ENCODE measurements around the gene GUCY1A1.
A peak's percentile ranks its signal among the peaks of the same experiment; 100 is the strongest.
"Not testable (repeated sequence)": the region's sequence is repeated elsewhere in the genome, so short reads cannot be mapped to it uniquely, and the experiment has no call there.

GUCY1A1 gene

GRCh38 chr4:155666344-155667221 lies at the start of gene GUCY1A1:
Gene GUCY1A1, plus strand, starts transcription at chr4:155666848. Its CDS starts 30,020 bp downstream, at chr4:155696868.
- no peak for DNase-seq

DNA sequence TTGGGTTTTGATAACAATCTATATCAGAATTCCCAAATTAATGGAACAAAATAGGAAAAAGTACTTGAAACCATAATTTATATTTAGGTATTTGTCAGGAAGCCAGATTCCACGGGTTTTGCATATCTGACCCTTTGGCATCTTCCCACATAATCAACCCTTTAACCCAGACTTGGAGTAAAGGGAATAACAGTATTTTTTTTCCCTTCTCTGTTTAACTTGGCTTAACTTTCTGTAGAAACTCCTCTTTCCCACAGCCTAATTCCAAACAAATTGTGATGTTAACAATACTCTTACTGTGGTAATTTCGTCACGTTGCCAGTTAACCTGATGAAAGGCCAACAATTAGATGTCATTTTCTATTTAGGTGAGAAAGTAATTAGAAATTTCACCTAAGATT lies 49.4 kb upstream of the GUCY1A1 start:
- DNase-seq: no peak

DNA sequence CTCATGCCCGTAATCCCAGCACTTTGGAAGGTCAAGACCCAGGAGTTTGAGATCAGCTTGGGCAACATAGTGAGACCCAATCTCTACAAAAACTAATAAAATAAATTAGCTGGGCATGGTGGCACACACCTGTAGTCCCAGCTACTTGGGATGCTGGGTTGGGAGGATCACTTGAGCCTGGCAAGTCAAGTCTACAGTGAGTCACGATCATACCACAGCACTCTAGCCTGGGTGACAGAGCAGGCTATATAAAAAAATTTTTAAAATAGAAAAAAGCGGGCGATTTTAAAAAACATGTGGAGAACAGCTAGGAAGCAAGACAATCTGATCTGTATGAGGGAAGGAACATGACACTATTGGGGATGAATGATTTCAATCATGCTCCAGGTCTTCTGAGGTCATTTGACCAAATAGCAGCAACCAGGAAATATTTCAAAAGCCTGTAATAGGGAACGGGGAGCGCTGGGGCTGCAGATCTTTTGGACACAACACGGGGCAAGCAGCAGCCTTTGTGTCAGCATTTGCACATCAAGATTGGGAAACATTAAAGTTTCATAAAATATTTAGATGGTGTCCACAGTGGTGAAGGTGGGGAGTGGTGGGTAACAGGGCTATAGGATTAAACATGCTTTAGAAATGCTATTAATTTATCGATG lies 48.3 kb upstream of the GUCY1A1 start:
- no peak for DNase-seq

DNA sequence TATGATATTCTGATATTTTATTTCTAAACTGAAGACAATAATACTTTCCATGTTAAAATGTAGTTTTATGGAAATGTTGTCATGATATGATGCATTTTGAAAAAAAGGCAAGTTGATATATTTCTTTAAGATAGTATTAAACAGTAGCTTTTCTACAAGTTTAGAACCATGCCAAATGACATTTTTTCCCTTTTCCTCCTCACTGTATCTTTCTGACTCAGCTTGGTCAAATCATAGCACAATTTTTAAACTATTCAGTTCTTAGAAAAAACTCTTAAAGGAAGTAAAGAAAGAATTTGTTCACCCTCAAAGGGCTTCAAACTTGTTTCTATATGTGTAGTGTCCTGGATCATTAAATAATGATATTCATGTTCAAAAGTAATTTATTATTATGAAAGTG lies 46.0 kb upstream of the GUCY1A1 start:
- no peak for DNase-seq

GRCh38 chr4:155624478-155624877 lies 42.2 kb upstream of the GUCY1A1 start:
- no peak for DNase-seq

DNA sequence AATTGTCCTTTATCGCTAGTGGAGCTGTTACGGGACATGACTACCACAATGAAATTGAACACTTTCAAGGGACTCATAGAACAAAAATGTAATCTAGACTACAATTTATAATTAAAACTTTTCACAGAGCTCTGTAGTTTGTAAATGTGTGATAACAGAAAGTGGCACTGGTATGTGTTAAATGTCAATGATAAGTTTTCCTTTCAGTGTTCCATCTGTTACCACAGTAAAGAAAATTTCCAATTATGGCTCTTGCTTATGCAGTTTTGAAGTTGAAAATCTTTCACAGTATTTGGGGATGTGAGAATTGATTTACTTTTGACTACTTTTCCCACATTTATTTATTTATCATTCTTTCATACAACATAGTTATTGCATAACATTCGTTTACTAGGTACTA lies 40.1 kb upstream of the GUCY1A1 start:
- DNase-seq: no peak

DNA sequence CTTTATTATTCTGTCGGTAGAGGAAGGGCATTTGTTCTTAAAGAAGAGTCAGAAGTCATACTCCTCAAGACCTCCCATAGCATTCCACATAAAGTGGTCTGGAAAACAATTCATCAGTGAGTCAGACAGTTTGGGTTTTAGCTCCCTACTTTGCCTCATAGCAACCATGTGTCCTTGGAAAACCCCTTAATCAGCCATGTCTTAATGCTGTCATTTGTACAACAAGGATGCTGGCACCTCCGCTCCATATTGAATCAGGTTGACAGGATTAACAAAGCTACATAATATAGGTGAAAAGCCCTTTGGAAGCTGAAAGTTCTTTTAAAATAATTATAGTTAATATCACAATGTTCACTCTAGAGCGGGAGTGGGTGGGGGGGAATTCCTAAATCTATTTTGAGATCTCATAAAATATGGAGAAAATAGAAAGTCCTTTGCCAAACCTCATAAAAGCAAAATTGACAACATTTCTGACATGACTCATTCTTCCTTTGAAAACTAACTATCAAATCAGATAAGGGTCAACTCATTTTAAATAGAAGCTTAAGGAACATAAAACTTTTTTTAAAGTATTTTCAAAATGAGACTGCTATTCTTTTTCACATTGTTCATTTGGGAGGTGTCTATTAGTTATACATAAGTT lies 37.3 kb upstream of the GUCY1A1 start:
- no peak for DNase-seq

DNA sequence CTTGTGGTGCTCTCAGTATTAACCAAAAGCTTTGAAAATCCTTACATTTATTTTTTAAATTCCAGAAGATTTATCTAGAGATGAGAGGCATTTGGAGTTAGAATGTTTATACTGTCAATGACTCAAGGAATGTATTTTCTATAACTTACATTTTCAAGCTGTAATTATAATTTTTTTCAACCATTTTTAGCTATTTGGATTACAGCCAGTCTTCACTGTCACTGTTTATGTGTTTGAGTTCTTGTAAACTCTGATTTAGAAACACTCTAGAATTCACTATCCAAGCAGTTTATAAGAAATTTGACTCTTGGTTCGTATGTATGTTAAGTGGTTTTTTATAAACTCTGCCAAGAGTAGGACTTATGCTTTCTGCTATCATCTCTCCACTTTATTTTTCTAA lies 36.7 kb upstream of the GUCY1A1 start:
- DNase-seq: no peak

GRCh38 chr4:155632310-155632840 lies 34.3 kb upstream of the GUCY1A1 start:
- DNase-seq: no peak

DNA sequence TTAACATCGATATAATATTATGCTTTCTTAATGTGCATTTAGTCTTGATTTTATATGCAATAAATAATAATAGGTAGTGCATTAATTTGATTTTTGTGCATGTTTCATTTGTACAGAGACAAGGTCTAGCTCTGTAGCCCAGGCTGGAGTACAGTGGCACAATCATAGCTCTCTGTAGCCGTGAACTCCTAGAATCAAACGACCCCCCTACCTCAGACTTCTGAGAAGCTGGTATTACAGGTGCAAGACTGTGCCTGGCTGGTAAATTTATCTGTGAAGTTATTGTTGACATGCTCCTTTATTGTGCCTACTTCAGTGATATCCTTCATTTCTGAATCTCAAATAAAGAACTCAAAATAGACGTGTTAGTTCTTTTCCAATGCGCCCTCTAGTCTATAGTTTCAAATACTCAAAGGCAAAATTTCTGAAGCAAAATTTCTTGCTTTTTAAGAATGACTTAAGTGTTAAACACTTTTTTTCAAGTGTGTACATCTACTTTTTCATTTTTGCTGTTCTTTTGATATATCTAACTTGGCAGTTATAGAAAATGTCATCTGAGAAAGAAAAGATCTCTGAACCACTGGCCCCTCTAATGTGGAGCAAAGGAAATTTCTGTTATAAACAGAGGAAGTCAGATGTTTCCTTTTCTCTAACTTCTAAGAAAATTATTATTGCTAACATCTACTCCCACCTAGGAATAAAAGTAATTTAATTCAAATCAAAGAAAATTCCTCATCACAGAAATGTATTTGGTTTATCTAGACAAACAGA lies 28.3 kb upstream of the GUCY1A1 start:
- no peak for DNase-seq

DNA sequence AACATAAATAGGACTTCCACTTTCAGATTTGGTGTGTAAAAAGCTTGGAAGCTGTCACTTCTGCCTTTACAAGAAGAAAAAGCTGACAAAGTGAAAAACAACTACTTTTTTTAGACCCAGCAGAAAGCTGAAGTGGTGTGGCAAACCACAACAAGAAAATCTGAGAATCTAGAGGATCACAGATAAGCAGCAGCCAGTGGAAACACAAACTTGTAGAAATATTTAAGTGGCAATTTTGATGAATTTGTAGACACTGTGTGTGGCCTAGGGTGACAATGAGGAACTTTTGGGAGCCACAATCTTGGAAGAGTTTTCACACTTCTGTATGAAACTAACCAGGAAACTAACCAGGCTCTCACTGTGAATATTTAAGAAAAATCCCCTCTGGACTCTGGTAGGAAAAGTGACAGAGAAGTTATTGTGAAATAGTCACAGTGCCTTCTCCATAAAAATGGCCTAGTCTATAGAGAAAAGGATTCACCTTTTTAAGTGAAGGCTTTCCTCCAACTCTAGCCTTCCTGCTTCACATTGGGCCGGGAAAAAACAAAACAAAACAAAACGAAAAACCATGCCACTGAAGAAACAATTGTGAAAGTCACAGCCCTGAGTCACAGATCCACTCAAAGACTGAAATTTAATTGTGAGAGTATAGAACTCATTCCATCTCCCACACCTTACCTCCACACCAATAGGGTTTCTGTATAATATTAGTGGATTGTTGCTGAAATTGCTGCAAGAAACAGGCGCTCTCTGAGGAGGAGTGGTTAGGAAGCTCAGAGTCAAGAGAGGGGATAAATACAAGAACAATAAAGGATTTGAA lies 26.7 kb upstream of the GUCY1A1 start:
- peak in 1 of 2 donors; percentile 3 for DNase-seq

DNA sequence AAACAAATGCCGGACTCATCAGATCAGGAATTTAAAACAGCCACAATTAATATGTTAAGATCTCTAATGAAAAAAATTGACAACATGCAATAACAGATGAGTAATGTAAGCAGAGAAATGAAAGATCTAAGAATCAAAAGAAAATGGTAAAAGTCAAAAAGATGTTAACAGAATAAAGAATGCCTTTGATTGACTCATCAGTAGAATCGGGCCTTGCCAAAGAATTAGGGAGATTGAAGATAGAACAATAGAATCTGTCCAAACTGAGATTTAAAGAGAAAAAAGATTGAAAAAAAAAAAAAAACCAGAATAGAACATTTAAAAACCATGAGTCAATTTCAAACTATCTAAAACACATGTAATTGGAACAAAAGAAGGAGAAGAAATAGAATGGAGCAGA lies 25.9 kb upstream of the GUCY1A1 start:
- no peak for DNase-seq

DNA sequence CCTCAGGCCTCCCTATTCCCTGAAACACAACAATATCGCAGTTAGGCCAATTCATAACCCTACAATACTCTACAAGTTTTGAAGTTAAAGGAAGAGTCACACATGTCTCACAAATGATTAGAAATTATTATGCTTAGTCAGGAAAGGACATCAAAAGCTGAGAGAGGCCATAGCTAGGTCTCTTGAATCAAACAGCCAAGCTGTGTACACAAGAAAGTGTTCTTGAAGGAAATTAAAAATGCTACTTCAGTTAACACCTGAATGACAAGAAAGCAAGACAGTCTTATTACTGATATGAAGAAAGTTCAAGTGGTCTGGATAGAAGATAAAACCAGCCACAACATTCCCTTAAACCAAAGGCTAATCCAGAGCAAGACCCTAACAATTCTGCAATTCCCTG lies 23.6 kb upstream of the GUCY1A1 start:
- no peak for DNase-seq

DNA sequence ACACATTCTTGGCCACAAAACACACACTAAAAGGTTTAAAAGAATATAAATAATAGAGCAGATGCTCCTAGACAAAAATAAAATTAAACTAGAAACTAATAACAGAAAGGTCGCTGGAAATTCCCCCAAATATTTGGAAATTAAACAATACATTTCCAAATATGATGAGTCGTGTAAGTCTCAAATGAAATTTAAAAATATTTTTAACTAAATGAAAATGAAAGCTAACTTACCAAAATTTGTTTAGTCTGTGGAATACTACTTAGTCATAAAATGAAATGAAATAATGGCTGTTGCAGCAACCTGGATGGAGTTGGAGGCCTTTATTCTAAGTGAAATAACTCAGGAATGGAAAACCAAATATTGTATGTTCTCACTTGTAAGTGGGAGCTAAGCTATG lies 20.6 kb upstream of the GUCY1A1 start:
- DNase-seq: no peak

DNA sequence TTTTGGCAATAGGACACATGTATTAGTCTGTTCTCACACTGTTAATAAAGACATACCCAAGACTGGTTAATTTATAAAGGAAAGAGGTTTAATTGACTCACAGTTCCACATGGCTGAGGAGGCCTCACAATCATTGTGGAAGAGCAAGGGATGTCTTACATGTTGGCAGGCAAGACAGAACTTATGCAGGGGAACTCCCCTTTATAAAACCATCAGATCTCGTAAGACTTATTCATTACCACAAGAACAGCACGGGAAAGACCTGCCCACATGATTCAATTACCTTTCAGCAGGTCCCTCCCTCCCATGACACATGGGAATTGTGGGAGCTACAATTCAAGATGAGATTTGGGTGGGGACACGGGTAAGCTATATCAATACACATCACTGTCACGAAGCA lies 15.9 kb upstream of the GUCY1A1 start:
- DNase-seq: not testable (repeated sequence)

DNA sequence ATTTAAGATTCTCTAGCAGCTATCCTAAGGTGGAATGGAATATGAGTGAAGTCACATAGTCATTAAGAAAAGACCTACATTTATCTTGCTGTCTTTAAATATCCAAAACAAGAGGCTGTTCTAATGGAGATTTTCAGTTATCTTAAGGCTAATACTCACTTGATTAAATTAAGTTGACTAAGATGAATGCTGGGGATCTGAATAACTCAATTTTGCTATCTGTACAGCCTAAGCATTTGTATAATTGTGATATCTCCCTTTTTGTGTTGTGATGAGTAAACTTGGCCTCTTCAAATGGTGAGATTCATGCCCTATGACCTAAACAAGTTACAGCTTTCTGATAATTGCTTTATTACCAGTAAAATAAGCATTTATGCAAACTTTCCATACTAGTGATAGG lies 13.6 kb upstream of the GUCY1A1 start:
- DNase-seq: no peak

DNA sequence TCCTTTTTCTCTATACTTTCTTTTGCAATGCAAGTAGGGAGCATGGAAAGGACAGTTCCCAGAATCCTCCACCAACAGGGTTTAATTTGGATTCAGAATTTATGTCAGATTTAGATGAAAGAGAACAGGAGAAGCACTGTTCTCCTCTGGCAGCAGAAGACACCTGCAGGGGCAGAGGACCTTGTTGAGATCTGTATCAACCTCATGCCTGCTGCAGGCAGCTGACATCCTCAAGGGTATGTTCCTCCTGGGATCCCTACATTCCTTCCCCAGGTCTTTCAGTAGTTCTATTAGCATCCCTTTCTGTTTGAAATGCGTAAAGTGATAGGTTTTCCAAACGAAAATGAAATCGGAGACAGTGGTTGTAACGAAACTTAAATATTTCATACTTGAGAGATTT lies 10.6 kb upstream of the GUCY1A1 start:
- no peak for DNase-seq

- no peak for DNase-seq
Measured at GRCh38 chr4:155657169-155657568, 9.5 kb upstream of the GUCY1A1 start.

- no peak for DNase-seq
Measured at GRCh38 chr4:155657985-155658680, 8.5 kb upstream of the GUCY1A1 start.

DNA sequence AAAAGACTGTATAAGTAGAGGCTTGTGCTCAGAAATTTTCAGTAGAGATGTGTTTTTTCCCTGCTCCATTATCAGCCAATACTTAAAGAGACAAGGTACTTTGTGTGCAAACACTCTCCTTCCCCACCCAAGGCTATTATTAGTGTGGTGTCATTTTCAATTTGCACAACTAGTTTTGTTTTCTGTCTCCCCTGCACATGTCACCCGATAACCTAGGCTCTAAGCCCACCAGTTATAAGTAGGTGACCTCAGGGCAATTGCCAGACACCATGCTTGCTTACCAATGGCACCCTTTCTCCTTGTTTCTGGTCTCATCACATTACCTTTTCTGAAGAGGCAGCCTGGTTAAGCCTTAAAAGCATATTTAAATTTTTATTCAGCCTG lies 8.0 kb upstream of the GUCY1A1 start:
- DNase-seq: no peak

DNA sequence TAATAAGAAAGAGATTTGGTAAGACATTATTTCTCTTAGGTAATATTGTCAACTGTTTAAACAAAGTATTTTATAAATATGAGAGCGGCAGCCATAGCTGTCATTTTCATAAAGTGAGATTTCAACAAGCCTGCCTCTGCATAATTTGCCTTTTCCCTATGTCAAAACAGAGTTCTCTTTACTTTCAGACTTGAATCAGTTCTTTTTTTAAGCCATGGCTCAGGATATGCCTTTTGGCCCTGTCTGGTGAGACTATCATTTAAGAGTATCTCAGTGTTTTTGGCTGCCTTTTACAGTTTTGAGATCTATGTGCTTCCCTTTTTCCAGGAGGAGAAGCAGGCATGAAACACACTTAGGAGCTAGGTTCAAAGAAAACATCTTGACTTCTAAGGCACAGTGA lies 7.5 kb upstream of the GUCY1A1 start:
- no peak for DNase-seq

All from CD4-positive, alpha-beta T cell treated with Interferon alpha-2 for 1 hour (primary cell).